ENCODE measurements around the gene TBX15.

Gene TBX15

DNA sequence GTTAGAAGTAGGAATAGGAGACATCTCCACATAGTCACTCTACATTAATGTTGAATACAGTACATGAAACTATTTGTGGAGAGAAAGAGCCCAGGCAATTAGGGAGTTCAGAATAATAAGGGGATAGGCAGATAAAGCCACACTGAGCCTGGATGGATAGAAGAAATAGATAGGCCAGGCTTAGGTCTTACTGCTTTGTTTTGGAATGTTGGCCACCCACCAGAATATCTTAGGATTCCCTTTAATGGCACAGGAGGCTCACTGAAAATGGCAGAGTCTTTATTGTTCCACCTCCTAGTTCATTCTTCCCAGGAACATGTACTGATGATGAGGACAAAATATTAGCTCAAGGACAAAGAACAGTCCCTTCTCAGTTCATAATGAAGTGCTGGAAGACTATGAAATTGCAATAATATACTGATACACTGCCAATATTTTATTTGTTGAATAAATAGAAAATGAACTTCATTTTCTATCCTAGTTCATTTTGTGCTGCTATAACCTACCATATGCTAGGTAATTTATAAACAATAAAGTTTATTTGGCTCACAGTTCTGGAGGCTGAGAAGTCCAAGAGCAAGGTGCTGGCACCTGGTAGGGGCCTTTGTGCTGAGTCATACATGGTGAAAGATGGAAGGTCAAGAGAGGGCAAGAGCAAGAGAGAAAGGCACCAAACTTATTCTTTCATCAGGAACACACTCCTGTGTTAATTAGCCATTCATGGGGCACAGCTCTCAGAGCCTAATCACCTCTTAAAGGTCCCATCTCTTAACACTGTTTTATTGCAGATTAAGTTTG lies 87.3 kb downstream of the TBX15 start:
- TF ChIP-seq, protein P1, sequence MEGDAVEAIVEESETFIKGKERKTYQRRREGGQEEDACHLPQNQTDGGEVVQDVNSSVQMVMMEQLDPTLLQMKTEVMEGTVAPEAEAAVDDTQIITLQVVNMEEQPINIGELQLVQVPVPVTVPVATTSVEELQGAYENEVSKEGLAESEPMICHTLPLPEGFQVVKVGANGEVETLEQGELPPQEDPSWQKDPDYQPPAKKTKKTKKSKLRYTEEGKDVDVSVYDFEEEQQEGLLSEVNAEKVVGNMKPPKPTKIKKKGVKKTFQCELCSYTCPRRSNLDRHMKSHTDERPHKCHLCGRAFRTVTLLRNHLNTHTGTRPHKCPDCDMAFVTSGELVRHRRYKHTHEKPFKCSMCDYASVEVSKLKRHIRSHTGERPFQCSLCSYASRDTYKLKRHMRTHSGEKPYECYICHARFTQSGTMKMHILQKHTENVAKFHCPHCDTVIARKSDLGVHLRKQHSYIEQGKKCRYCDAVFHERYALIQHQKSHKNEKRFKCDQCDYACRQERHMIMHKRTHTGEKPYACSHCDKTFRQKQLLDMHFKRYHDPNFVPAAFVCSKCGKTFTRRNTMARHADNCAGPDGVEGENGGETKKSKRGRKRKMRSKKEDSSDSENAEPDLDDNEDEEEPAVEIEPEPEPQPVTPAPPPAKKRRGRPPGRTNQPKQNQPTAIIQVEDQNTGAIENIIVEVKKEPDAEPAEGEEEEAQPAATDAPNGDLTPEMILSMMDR (IDR thresholded peaks at IDR 0.05), result no peak

GRCh38 chr1:118899340-118899739 lies 88.8 kb downstream of the TBX15 start:
- TF ChIP-seq, protein P1 (IDR thresholded peaks at IDR 0.05), result no peak

DNA sequence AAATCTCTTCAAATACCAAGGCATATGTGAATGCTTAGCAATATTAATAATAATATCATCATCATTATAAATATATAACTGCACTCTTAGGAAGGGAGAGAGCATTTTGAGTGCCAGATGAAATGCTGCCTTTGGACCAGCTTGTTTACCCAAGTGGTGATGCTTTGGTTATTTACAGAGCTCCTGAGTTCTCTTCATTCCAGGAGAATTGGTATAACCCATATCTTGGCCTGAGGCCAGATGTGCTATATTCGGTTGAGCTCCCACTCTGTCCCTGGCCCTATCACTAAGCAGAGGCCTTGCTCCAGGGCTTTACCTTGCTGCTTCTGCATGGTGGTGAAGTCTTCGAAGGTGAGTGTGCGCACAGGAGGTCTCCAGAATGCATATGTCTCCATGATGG lies 89.4 kb downstream of the TBX15 start:
- TF ChIP-seq, protein P1 (IDR thresholded peaks at IDR 0.05), result no peak

DNA sequence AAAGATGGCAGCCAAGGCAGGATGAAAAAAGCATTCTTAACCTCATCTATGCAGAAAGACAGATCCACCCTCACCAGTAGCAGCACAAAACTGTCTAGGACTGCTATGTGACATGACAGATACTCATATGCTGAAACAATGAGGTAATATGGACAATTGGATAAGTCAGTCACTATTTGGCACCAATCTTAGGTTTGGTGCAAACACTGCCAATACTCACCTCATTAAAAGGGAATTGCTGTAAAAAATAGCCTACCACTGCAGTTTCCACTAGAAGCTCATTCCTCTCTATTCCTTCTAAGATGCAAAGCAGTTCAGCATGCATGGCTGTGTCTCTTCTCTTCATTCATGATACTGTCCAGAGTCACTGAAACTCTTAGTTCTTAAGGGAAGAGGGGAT lies 91.7 kb downstream of the TBX15 start:
- TF ChIP-seq, protein P1 (IDR thresholded peaks at IDR 0.05), result no peak

GRCh38 chr1:118894836-118895235 lies 93.3 kb downstream of the TBX15 start:
- TF ChIP-seq, protein P1 (IDR thresholded peaks at IDR 0.05), result no peak

DNA sequence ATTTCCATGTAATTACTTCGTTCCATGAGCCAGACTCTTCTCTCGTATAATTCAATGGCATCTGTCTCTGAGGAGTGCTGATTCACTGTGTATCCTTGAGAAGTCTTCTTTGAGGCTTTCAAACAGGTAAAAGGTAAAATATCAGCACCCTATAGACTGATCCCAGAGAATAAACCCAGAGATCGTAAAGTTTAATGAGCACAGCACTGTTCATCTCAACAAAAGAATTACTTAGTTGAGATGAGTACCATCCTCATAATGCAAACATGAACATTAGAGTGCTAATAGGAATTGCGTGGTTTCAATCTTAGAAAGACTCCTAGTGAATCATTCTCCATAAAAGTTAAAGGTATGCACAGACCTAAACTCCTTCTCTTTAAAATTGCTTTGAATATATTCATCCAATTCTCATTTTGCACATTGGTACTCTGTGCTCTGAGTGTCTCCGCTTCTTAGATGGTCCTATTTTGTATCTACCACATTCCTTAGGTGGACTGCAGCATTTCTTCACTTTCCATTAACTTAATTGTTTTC lies 97.2 kb downstream of the TBX15 start:
- TF ChIP-seq, protein P1 (IDR thresholded peaks at IDR 0.05), result no peak

GRCh38 chr1:118884946-118885345 lies 103.2 kb downstream of the TBX15 start:
- TF ChIP-seq, protein P1 (IDR thresholded peaks at IDR 0.05), result no peak

All from LNCAP (cell line).